HL-60 (cell line): Measurements from ENCODE around the gene NT5DC3.

Source experiments
- DNase-seq, 2 experiments: peaks; one replicate each; pipeline ENCODE4 v3.0.0-alpha.2; 2010 to 2020; ENCODE audit warnings: low read depth in 1 of 2, low spot score in 1 of 2
- H3K27ac ChIP-seq: fragments of 250-450 bp; sonication (Bioruptor Pico); replicated peaks from 2 replicates; pipeline ENCODE4 v1.5.1; 2020; ENCODE audit warnings: mild to moderate bottlenecking, moderate library complexity
- H3K27me3 ChIP-seq: fragments of 250-450 bp; sonication (Bioruptor Pico); 2 replicates; pipeline ENCODE4 v1.5.1; 2021; ENCODE audit warnings: mild to moderate bottlenecking, moderate library complexity; ENCODE audit not compliant: insufficient read depth, poor library complexity, severe bottlenecking
- H3K4me3 ChIP-seq: replicated peaks from 2 replicates; pipeline ENCODE4 v1.5.1; 2011; ENCODE audit warnings: mild to moderate bottlenecking, control low read depth, low read length; ENCODE audit not compliant: insufficient read depth
- CTCF ChIP-seq: IDR thresholded peaks from one replicate; pipeline ENCODE4 v1.5.1; 2011; ENCODE audit warnings: low read length, control low read depth, inconsistent platforms; ENCODE audit not compliant: insufficient read depth
- GABPA ChIP-seq: IDR thresholded peaks from 2 replicates; pipeline ENCODE4 v1.6.1; 2012; ENCODE audit warnings: low read depth
- POLR2AphosphoS5 ChIP-seq: IDR thresholded peaks from 2 replicates; pipeline ENCODE4 v1.6.1; 2012; ENCODE audit warnings: low read depth
- REST ChIP-seq: IDR thresholded peaks from 2 replicates; pipeline ENCODE4 v1.6.1; 2012; ENCODE audit warnings: low read depth; ENCODE audit not compliant: insufficient replicate concordance
- SPI1 ChIP-seq: IDR thresholded peaks from 2 replicates; pipeline ENCODE4 v1.6.1; 2012; ENCODE audit warnings: low read depth, mild to moderate bottlenecking, borderline replicate concordance

Gene NT5DC3

GRCh38 chr12:103780093-103780440 is 61.0 kb downstream of the NT5DC3 start:
- Histone ChIP-seq H3K27ac (no peak overlapping the region), H3K27me3 (no peaks in the 10 kb centered on the region)
- DNase-seq = no peak

GRCh38 chr12:103779410-103780092 is 61.5 kb downstream of the NT5DC3 start:
- Histone ChIP-seq H3K4me3 (no peak overlapping the region), H3K27me3 (no peaks in the 10 kb centered on the region), H3K27ac (no peak overlapping the region)
- TF ChIP-seq SPI1 = no peak
- no peak for TF ChIP-seq POLR2AphosphoS5
- no peak for TF ChIP-seq CTCF
- TF ChIP-seq REST = no peak
- TF ChIP-seq GABPA = no peak
- no peak for DNase-seq

More at GRCh38 chr12:103780093-103780440, 61.0 kb downstream of the NT5DC3 start:
- no peak for TF ChIP-seq CTCF
- TF ChIP-seq REST = no peak
- no peak for TF ChIP-seq SPI1
- TF ChIP-seq GABPA = no peak
- no peak for TF ChIP-seq POLR2AphosphoS5
- H3K4me3 ChIP-seq = no peak overlapping the region

- TF ChIP-seq REST = no peak
- no peak for TF ChIP-seq POLR2AphosphoS5
- no peak for TF ChIP-seq CTCF
- TF ChIP-seq GABPA = no peak
- TF ChIP-seq SPI1 = no peak
- H3K27me3 ChIP-seq = no peaks in the 10 kb centered on the region
- H3K4me3 ChIP-seq = no peak overlapping the region
- no peak for DNase-seq
- H3K27ac ChIP-seq = no peak overlapping the region
Observed at GRCh38 chr12:103778781-103779180, 62.3 kb downstream of the NT5DC3 start.
